ENCODE data around the gene ELMO1.

GRCh38 chr7:37441386-37441760 lies 7.3 kb downstream of the ELMO1 start:
- no peak for TF ChIP-seq CTCF (optimal IDR thresholded peaks at IDR 0.05 in 1 of 3, IDR thresholded peaks at IDR 0.05 in 1 of 3, conservative IDR thresholded peaks at IDR 0.05 in 1 of 3; ENCODE audit: extremely low read depth in 1 of 3, insufficient read depth in 2 of 3, low read length in 3 of 3)
- TF ChIP-seq EZH2 (IDR thresholded peaks at IDR 0.05; ENCODE audit: low read length) = no peak

Measured in keratinocyte (primary cell).